ENCODE measurements around the gene ATOSB. TPM values are rescaled to one million over a fixed set of nuclear protein-coding genes. Genes with fewer than 3 reads are reported as not detected.
"Not testable (repeated sequence)": the region's sequence is repeated elsewhere in the genome, so short reads cannot be mapped to it uniquely, and the experiment has no call there.

ATOSB gene, protein sequence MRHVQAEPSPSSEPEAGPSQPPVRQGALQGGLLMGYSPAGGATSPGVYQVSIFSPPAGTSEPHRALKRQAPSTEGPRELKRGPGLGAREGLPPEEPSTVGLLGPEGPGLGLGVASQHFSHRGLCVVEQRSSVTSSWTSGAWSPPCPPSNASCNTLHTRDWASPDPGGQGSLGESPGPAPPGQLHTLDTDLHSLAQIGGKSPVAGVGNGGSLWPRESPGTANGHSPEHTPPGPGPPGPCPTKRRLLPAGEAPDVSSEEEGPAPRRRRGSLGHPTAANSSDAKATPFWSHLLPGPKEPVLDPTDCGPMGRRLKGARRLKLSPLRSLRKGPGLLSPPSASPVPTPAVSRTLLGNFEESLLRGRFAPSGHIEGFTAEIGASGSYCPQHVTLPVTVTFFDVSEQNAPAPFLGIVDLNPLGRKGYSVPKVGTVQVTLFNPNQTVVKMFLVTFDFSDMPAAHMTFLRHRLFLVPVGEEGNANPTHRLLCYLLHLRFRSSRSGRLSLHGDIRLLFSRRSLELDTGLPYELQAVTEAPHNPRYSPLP
- total RNA-seq, result 18.3 TPM

DNA sequence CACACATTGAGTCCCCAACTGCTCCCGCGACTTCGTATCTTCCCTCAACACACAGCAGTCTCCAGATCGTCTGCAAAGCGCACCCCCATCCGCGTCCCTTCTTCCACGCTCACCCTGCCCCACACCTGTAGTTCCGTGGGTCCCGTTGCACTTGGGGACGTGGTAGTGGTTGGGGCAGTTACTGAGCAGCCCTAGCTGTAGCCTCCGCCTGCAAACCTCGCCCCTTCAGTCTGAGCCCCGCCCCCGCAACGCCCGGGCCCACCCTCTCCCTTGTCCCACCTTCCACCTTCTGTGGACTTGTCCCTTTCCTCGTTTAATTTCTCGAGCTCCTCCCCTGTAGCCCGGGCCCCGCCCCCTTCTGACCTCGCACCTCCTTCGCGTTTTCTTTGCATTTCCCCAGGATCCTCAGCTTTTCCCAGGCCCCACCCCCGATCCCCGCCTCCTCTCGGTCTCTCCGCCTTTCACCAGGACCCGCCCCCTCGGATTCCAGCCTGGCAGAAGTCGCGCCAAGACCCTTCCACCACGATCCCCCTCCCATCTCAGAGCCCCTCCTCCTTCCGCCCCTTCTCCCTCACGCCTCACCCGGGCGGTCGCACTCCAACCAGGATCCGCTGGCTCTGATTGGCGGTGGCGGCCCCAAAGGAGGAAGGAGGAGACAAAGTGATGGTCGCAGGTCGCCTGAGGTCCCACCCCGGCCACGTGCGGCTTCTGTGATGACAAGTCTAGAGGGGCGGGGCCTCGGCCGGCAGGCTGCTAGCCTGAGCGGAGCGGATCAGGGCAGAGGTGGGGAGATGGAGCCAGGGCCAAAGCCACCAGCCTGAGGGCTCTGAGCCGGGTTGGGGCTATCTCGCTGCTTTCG is at the start of gene ATOSB:
Gene ATOSB (minus strand): TSS at position 183 of the 859 bp plus-strand sequence. CDS start 7,588 bp downstream, outside the sequence.
- DNase-seq (ENCODE audit: low spot score), result peak; percentile 95

DNA sequence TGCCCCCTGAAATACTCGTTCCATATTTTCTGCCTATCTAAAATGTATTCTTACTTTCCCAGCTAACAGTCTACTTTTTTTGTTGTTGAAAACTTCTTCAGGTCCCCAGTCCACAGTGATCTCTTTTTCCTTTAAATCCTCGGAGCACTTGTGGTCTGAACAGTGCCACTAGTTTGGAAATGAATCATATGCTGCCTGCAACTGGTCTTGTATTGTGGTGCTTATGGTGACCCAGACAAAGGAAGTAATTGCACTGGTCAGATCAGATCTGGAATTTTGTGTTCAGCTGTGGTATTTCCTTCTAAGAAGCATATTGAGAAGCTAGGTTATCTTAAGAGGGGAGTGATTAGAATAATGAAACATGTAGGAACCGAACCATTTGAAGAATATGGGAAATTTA is 49.0 kb upstream of the ATOSB start:
- no peak for DNase-seq (ENCODE audit: low spot score)

DNA sequence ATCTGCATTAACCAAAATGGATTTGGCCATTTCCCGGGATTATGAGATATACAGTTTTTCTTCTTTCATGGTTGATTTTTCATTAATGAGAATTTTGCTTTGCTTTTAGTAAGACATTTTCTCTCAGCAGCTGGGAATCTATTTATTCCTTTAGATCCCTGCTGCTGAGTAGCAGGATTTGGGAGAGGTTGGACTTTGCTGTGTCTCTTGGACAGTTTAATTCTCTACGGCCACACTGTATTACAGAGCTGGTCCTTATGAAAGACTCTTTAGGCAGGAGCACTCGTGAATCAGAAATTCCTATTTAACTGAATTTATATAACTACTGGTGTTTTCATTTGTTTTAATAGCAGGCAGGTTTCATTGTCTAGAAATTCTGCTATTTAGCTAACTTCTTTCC is 47.8 kb upstream of the ATOSB start:
- DNase-seq (ENCODE audit: low spot score), result no peak

DNA sequence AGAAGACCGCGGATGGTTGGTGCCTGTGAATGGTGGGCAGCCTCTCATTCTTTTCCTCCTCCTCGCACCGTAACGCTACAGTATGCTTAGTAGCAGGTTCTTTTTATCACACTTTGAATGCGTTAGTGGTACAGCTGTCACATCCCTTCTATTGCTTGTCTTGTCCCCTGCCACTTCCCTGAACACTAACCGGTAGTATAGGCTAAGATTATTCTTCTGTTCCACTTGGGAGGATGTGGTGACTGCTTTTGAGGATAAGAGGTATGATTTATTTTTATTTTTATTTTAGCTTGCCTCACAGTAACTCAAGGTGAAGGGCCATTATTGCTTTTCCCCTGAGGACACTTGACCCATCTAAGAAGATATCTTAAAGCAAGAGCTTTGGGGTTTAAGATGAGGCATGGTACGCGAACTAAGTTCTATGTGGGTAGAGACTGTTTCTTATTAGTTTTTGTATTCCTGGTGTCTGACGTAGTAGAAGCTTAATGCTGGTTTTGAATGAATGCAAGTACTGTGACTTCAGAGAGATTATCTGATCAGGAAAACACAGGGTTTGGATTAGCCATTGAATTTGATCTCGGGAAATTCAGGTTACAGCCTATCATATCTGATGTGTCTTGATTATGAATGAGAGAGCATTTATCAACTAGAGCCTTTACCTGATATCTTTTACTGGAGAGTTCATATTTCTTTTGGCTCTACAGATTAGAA is 47.1 kb upstream of the ATOSB start:
- DNase-seq (ENCODE audit: low spot score), result no peak

- peak; percentile 95 for DNase-seq (ENCODE audit: low spot score)
These were observed 46.3 kb upstream of the ATOSB start, which contains the start of gene UNC13B for GRCh38 chr9:35161713-35162604. UNC13B (plus strand) TSS chr9:35162009; CDS start chr9:35162284, 275 bp downstream.

DNA sequence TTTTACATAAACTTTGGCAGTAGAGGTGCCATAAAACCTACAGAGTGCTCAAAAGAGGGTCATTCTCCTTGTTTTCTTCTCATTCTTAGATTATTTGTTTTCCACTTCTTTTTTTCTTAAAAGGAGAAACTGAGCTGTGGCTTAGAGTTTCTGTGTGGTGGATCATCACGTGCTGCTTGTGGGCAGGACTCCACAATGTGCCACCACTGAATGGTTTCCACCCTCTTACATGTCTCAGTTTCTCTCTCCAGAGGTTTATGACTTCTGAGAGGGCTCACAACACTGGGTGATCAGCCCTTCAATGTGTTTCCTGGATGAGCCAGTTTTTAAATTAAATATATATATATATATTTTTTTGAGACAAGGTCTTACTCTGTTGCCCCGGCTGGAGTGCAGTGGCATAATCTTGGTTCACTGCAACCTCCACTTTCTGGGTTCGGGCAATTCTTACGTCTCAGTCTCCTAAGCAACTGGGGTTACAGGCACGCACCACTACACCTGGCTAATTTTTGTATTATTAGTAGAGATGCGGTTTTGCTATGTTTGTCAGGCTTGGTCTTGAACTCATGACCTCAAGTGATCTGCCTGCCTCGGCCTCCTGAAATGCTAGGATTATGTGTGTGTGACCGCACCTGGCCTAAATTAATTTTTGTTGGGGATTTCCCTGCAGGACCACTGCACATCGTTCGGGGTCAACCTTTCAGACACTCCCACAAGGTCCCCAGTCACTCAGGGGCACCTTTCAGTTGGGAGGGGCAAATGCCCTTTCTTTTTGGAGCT is 43.0 kb upstream of the ATOSB start:
- no peak for DNase-seq (ENCODE audit: low spot score)

GRCh38 chr9:35157836-35158235 is 42.2 kb upstream of the ATOSB start:
- not testable (repeated sequence) for DNase-seq (ENCODE audit: low spot score)

DNA sequence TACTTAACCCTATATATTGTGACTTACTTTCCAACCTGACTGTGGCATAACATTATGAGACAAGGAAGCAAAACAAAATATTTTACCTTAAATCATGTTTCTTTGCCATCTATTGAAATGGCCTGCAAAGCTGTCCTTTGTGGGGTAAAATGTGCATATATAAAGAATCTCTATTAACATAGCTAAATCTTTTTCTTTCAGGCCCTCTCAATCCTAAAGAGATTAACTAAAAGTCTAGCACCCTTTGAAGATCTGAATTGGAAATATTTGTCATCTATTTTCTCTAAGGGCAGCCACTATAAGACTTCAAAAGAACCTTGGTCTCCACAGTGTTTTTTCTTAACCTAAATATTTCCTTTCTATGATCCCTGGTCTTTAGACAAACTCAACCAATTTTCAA is 41.1 kb upstream of the ATOSB start:
- no peak for DNase-seq (ENCODE audit: low spot score)

DNA sequence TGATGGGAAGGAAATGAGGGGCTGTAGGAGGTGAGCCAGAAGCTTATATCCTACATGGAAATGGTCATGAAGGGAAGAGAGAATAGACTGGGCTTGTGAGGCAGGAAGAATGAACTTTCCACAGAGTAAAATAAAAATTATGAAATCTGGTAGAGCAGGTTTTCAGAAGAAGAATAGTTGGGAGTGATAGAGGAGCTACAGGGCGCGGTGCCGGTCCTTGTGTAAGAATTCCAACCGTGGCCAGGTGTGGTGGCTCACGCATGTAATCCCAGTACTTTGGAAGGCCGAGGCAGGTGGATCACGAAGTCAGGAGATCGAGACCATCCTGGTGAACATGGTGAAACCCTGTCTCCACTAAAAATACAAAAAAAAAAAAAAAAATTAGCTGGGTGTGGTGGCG is 37.3 kb upstream of the ATOSB start:
- DNase-seq (ENCODE audit: low spot score), result no peak

DNA sequence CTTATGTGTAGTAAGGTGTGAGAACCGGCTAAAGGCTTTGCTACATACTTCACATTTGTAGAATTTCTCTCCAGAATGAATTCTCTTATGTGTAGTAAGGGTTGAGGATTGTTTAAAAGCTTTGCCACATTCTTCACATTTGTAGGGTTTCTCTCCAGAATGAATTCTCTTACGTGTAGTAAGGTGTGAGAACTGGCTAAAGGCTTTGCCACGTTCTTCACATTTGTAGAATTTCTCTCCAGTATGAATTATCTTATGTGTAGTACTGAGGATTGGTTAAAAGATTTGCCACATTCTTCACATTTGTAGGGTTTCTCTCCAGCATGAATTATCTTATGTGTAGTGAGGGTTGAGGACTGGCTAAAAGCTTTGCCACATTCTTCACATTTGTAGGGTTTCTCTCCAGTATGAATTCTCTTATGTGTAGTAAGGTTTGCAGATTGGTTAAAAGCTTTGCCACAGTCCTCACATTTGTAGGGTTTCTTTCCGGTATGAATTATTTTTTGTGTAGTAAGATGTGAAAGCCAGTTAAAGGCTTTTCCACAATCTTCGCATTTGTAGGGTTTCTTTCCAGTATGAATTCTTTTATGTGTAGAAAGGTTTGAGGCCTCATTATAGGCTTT is 32.4 kb upstream of the ATOSB start:
- not testable (repeated sequence) for DNase-seq (ENCODE audit: low spot score)

- no peak for DNase-seq (ENCODE audit: low spot score)
These were observed 26.4 kb upstream of the ATOSB start for GRCh38 chr9:35142037-35142436.

GRCh38 chr9:35140093-35140492 is 24.4 kb upstream of the ATOSB start:
- no peak for DNase-seq (ENCODE audit: low spot score)

GRCh38 chr9:35136866-35137265 is 21.2 kb upstream of the ATOSB start:
- no peak for DNase-seq (ENCODE audit: low spot score)

- no peak for DNase-seq (ENCODE audit: low spot score)
These were observed 20.3 kb upstream of the ATOSB start for GRCh38 chr9:35135988-35136387.

DNA sequence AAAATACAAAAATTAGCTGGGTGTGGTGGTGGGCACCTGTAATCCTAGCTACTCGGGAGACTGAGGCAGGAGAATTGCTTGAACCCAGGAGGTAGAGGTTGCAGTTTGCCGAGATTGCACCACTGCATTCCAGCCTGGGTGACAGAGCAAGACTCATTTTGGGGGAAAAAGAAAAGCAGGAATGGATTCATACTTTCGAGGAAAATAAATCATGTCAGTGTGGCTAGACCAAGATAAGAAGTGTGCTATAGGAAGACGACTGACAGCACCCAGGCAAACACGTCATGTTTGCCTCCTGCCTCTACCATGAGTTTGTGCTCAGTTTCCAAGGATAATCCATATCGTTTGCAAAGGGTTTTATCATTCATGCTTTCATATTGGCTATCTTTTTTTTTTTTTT is 19.3 kb upstream of the ATOSB start:
- no peak for DNase-seq (ENCODE audit: low spot score)

- DNase-seq (ENCODE audit: low spot score), result peak; percentile 94
These were observed 1.4 kb upstream of the ATOSB start for GRCh38 chr9:35116898-35117551.

DNA sequence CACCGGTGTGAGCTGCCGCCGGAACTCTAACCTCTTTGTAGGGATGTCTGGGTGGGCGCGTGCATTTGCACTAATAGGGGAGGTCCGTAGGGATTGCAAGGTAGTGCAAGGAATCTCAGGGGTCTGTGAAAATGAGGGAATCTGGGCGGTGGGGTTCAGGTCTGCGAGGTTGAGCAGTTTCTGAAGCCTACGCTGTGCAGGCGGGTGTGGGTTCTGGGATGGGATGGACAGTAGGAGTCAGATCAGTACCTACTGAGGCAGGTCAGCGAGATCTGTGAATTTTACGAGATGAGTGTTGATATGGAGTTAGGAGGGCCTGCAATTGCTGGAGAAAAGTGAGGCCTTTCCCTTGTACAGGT is 856 bp upstream of the ATOSB start:
- no peak for DNase-seq (ENCODE audit: low spot score)

DNA sequence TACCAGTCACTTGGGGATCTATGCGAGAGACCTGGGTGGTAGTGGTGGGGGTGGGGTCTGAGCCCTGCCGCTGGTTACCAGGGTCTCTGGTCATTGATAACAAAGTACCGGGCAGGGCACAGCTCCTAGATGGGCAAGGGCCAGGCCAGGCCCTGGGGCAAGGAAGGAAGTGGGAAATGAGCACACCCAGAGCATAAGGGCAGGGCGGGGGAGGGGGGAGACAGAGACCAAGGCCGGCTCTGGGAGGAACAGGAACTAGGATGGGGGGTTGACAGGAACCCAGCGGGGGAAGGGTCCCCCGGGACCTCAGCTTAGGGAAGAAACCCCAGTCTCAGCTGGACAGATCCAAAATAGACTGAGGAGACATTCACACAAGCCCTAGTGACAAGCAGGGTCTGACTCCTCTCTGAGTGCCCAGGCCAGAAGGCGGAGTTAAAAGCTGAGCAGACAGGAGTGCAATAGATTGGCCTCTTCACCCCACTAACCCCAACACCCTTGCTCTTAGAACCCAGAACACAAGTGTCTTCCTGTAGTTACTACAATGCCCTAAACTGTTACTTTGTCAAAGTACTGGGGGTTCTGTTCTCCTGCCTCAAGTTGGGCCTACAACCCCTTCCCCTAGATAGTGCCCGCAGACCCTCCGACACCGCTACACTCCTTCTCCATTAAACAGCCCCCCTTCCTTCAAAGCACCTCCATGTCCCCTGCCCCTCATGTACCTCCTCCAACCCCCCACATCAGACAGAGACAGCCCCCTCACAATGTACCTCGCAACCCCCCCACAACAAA is 628 bp downstream of the ATOSB start:
- DNase-seq (ENCODE audit: low spot score), result peak; percentile 42
